ENCODE measurements around the gene DPYSL3. TPM values are rescaled to one million over a fixed set of nuclear protein-coding genes. Genes with fewer than 3 reads are reported as not detected.

Gene DPYSL3
- total RNA-seq, 2 donors from 2014 or later: 6.5 to 10.5 TPM

DNA sequence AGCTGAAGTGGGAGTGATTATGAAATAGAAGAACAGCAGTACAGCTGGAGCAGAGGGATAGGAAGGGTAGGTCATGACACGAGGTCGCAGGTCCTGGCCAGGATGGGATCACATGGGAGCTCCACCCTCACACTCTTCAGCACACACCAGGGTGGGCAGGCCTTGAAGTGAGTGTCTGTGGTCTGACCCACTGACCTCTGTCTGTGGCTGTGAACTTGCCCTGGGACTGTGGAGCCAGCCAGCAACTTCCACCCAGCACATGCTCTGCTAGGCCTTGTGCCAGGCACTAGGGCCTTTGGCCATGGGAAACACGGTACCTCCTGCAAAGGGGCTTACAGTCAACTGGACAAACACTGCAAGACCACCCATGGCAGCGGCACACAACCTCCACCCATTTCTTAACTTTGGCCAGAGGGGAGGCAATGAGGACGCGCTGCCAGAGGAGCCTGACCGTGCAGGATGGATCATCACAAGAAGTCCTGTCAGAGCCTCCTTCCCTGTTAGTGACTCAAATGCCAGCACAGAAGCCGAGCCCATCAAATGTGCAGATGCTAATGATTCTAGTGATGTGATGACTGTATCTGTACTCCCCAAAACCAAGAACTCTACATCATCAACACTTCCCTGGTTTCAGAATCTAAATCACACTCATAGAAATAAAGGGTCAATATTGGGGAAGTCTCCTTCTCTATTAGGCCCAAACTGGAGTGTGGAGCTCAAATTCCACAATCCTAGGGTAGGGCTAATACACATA, 113.6 kb downstream of the DPYSL3 start:
- DNase-seq: peak in 3 of 4 donors; percentile 18 to 38 (median 24)
- H3K27ac ChIP-seq: no peak overlapping the region
- WGBS, 2 donors: 72 to 83% methylated on average over 7 to 8 of the region's 8 CpGs

DNA sequence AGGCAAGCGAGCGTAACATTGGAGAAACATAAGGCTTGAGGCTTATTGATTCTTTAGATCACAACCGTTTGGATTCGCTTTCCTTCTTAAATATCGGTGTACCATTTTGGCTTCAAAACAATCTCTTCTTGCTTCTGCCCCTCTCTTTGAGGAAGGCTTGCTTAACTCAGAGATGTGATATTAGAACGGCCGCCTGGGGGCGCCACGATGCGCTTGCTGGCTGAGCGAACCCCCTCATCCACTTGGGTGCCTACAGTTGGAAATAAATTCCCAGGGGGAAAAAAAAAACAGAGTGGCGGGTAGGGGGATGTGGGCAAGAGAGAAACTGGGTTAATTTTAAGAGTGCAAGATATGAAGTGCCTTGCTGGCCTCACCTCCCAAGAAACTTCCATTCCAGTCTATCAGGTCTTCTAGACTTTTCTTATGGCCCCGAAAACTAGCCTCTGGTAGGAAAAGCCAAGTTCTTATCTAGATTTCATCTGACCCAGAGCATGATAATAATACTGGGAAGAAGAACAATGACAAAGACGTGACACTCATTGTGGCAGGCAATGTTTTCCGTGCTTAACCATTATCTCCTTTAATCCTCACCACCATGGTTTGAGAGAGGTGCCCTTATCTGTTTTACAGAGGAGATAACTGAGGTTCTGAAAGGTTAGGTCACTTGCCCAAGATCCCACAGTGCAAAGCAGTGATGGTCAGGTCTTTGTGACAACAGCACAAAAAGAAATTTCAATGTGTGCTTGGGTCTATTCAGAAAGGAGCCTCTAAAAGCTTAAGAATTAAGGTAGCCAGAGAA, 115.8 kb downstream of the DPYSL3 start:
- no peak overlapping the region for H3K27ac ChIP-seq
- TF ChIP-seq, protein P1, sequence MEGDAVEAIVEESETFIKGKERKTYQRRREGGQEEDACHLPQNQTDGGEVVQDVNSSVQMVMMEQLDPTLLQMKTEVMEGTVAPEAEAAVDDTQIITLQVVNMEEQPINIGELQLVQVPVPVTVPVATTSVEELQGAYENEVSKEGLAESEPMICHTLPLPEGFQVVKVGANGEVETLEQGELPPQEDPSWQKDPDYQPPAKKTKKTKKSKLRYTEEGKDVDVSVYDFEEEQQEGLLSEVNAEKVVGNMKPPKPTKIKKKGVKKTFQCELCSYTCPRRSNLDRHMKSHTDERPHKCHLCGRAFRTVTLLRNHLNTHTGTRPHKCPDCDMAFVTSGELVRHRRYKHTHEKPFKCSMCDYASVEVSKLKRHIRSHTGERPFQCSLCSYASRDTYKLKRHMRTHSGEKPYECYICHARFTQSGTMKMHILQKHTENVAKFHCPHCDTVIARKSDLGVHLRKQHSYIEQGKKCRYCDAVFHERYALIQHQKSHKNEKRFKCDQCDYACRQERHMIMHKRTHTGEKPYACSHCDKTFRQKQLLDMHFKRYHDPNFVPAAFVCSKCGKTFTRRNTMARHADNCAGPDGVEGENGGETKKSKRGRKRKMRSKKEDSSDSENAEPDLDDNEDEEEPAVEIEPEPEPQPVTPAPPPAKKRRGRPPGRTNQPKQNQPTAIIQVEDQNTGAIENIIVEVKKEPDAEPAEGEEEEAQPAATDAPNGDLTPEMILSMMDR (IDR thresholded peaks at IDR 0.05): no peak
- no peak for TF ChIP-seq POLR2A (IDR thresholded peaks at IDR 0.05)
- no peaks in the 10 kb centered on the region for H3K27me3 ChIP-seq
- 55 to 63% methylated on average over 15 of the region's 15 CpGs for WGBS, 2 donors
- no peak overlapping the region for H3K4me3 ChIP-seq
- H3K9me3 ChIP-seq: no peaks in the 10 kb centered on the region
- intact Hi-C loops (cut with DNase I): loop anchor here (10.0 kb wide), 1 partner anchor 169 kb away; no protein-coding TSS in a partner anchor
- peak in 1 of 4 donors; percentile 18 for DNase-seq
- no peaks in the 10 kb centered on the region for H3K4me1 ChIP-seq
- ATAC-seq: no peak
- H3K36me3 ChIP-seq (replicated peaks in 1 of 2; ENCODE audit: insufficient read depth in 1 of 2, low read depth in 2 of 2): no peaks in the 10 kb centered on the region

More for the DNA sequence above, 113.6 kb downstream of the DPYSL3 start:
- intact Hi-C loops (cut with DNase I): loop anchor here (10.0 kb wide), 1 partner anchor 171 kb away; no protein-coding TSS in a partner anchor
- Histone ChIP-seq H3K4me3 (no peak overlapping the region), H3K4me1 (no peaks in the 10 kb centered on the region), H3K36me3 (replicated peaks in 1 of 2; ENCODE audit: insufficient read depth in 1 of 2, low read depth in 2 of 2) (no peaks in the 10 kb centered on the region), H3K27me3 (no peaks in the 10 kb centered on the region), H3K9me3 (no peaks in the 10 kb centered on the region)
- TF ChIP-seq, protein P1 (IDR thresholded peaks at IDR 0.05): no peak
- TF ChIP-seq POLR2A (IDR thresholded peaks at IDR 0.05): no peak
- peak; percentile 38 for ATAC-seq

DNA sequence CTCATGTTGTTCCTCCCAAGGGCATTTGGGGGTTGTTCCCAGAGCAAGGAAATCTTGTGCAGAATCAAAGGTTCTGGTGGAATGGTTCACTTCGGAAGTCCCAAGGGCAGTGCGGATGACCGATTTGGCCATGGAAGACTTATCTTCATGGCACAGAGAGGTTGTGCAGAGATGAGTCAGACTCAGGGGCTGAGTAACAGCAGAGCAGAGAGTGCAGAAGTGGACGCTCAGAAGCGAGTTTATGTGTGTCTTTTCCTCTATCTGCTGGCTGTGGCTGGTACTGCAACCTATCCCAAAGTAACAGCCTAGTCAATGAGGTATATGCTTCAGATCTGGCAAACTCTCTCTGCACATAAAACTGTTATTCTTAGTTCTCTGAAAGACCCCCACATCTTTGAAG, 118.1 kb downstream of the DPYSL3 start:
- no peak overlapping the region for H3K4me3 ChIP-seq
- ATAC-seq: peak; percentile 83
- no peaks in the 10 kb centered on the region for H3K36me3 ChIP-seq (replicated peaks in 1 of 2; ENCODE audit: insufficient read depth in 1 of 2, low read depth in 2 of 2)
- DNase-seq: peak; percentile 48 to 58 (median 53)
- TF ChIP-seq, protein P1 (IDR thresholded peaks at IDR 0.05): peak in 6 of 7 experiments; percentile 14 to 57 (median 53)
- TF ChIP-seq POLR2A (IDR thresholded peaks at IDR 0.05): no peak
- H3K27ac ChIP-seq: no peak overlapping the region
- WGBS, 2 donors: 35 to 41% methylated on average over 5 of the region's 5 CpGs
- H3K27me3 ChIP-seq: no peaks in the 10 kb centered on the region
- no peaks in the 10 kb centered on the region for H3K9me3 ChIP-seq
- H3K4me1 ChIP-seq: no peaks in the 10 kb centered on the region
- intact Hi-C loops (cut with DNase I): loop anchor here (10.0 kb wide), 1 partner anchor 167 kb away; no protein-coding TSS in a partner anchor

DNA sequence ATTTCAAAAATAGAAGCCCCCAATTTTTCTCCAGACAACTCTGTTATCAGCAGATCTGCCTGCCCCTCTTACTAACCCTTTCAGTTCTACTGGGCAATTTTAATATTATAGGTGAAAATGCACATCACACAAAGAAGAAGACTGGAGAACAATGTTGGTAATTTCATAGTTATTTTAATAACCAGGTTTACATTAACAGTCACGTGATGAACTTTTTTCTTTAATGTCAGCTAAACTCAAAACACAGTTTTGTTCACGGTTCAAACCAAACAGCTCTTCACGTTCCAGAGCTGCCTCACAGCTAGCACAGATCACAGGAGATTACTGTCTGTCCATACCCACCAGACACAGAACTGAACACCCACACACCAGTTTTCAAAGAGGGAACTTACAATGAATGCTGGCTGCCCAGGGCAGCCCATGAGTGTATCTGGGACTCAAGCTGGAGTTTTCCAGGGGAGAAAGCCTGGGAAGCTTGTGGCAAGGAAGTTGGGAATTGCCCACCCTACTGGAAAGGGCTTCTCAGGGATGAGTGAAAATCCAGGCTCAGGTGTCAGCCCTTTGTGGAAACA, 119.1 kb downstream of the DPYSL3 start:
- H3K27me3 ChIP-seq: no peaks in the 10 kb centered on the region

More for the DNA sequence above, 119.1 kb downstream of the DPYSL3 start:
- WGBS, 2 donors: 48 to 61% methylated on average over 3 of the region's 3 CpGs
- intact Hi-C loops (cut with DNase I): loop anchor here (10.0 kb wide), 1 partner anchor 166 kb away; no protein-coding TSS in a partner anchor
- Histone ChIP-seq H3K9me3 (no peaks in the 10 kb centered on the region), H3K27ac (no peak overlapping the region), H3K36me3 (replicated peaks in 1 of 2; ENCODE audit: insufficient read depth in 1 of 2, low read depth in 2 of 2) (no peaks in the 10 kb centered on the region), H3K4me3 (no peak overlapping the region), H3K4me1 (no peaks in the 10 kb centered on the region)
- no peak for DNase-seq
- ATAC-seq: no peak
- TF ChIP-seq POLR2A (IDR thresholded peaks at IDR 0.05): no peak
- TF ChIP-seq, protein P1 (IDR thresholded peaks at IDR 0.05): no peak

Measured in body of pancreas (tissue), 4 donors.